HG02610 (cell line): ENCODE data around the gene TAX1BP1.
"Not testable (repeated sequence)": the region's sequence is repeated elsewhere in the genome, so short reads cannot be mapped to it uniquely, and the experiment has no call there.

Source experiments
- ATAC-seq: cut with Tn5 transposase; IDR thresholded peaks from one replicate; pipeline ENCODE4 v1.9.1; 2021; ENCODE audit warnings: mild to moderate bottlenecking, moderate library complexity; ENCODE audit not compliant: unreplicated experiment

Gene TAX1BP1

DNA sequence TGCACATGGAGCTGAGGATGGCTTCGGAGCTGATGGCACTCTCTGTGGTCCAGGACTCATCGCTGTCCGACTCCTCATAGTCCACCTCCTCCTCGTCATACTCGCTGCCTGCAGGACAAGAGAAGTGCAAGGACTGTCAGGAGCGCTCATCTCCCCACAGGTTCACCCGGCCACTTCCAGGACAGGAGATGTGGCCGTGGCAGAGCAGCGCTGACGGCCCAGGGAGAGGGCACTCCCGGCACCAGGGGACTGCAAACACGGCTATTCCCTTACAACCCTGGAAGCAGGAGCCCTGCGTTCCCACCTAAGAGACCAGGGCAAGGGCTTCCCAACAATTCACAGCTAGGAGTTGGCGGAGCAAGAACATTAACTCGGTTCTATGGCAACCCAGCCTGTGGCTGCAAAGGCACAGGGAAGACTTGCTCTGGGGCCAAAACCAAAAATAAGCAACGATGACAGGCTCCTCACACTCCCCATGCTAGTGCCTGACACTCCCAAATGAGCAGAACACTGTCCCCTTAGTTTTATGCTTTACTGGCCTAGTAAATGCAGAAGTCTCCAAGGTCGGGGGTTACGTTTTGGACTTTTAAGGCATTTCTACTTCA lies 100.9 kb downstream of the TAX1BP1 start:
- ATAC-seq, result no peak

GRCh38 chr7:27842094-27842692 lies 102.2 kb downstream of the TAX1BP1 start:
- ATAC-seq, result no peak

DNA sequence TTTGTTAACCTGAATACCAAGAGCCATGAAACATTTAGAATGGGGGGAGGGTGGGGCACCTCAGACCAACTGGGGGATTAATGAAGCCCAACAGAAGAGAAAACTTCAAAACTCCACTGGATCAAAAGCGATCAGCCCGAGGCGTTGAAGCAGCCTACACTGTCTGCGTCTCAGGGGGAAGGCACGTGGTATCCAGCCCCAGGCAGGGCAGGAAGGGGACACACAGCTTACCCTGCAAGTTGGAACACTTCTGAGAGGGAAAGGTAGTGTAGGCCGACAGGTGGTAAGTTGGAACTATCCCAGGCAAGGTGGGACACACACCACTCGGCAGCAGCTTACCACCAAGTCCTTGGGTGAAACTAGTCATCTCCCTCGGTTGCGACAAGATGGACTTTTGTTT lies 102.9 kb downstream of the TAX1BP1 start:
- ATAC-seq, result no peak

DNA sequence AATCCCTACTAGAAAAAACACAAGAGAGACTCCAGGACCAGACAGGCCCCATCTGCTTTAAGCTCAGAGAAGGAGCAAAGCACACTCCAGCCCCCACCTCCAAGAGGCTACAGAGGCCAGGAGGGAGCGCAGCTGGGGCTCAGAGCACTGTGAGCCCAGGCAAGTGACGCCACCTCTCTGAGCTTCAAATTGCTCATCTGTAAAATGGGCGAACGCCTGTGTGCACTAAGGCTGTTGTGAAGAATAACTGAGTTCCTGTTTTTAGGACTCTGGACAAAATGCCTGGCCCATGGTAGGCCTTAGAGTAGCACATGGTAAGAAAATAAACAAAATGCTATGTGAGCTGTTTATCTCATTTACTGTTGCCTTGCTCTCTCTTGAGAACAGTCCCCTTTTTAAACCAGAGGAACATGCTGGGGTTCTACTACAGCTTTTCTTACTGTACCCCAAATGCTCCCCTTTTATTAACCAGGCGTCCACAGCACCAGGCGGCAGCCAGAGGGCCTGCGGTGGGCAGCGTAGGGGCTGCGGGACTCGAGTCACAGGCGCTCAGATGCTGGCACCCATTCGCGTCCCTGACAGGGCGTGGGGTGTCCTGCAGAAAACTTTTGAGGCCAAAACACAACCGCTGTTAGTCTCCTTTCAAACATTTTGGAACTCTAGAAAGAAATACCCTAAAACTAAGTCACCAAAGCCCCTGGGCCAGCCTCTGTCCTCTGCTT lies 103.8 kb downstream of the TAX1BP1 start:
- no peak for ATAC-seq

GRCh38 chr7:27846388-27846787 lies 106.4 kb downstream of the TAX1BP1 start:
- ATAC-seq, result no peak

GRCh38 chr7:27850531-27850930 lies 110.6 kb downstream of the TAX1BP1 start:
- no peak for ATAC-seq

- ATAC-seq, result not testable (repeated sequence)
These were observed 116.9 kb downstream of the TAX1BP1 start for GRCh38 chr7:27856703-27857485.

- no peak for ATAC-seq
These were observed 120.8 kb downstream of the TAX1BP1 start for GRCh38 chr7:27860800-27861199.

DNA sequence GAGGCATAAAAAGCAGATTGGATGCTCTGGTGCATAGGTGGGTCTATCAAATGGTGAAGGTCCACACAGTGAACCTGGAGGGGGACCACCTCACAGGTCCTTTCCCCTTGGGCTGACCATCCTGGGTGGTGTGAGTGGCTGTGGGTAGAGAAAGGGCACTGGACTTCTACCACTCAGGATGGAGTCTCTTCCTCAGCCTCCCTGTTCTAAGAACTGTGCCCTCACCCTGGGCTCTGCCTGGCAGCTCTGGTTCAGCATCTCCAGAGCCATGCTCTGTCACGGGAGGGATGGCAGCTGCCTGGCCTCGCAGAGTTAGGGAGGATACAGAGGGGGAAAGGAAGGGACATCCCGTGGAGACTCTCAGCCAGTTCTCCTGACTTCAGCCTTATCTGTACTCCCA lies 121.8 kb downstream of the TAX1BP1 start:
- ATAC-seq, result no peak

DNA sequence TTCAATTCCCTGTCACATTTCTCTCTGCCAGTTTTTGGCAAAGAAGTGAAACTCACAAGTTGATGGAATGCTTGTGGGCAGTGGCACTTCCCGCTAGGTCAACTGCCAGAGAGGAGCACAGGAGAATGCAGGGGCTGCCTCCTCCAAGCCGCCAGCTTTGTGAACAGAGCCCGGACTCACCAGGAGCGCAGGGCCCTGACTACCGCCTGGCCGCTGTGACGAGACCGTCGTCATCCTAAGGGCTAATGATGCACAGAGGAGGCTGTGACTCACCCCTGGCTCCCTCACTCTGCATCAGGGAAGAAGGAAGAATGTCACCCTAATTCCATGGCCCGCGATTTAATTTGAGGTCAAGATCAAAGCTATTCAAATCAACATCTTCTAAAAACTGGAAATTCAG lies 123.9 kb downstream of the TAX1BP1 start:
- ATAC-seq, result no peak

- no peak for ATAC-seq
These were observed 126.3 kb downstream of the TAX1BP1 start for GRCh38 chr7:27866256-27866655.

DNA sequence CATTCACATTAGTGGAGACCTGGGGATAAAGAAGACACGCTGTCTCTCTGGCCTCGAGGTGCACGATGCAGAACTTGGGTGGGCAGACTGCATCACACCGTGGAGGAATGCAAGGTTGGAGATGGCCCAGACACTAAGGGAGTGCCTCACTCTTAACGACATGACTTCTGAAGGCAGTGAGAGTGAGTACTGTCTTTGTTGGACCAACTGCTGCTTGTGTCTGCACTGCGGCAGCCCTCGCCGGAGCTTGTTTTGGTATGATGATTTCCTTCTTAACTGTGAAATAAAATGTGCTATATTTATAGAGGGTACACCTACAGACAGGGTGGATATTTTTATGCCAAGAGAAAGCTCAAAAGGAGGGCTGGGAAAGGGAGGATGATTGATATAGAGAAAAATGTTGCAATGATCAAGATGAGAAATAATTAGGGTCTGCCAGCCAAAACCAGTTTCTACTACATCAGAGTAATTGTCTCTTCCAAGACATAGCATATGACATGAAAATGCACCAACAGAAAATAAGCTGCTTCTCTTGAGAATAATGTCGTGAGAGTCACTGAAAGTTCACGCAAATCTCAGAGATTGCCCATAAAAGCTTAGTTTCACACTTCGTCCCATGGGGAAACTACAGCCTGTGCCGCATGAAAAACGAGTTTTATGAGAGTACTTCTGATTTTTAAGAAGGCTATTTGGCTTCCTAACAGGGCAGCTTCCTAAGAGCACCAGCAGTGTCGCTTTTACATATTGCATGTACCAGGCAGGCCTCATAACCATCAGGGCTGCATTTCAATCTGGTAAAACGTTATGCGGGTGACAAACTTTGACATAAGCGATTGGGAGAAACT lies 127.1 kb downstream of the TAX1BP1 start:
- no peak for ATAC-seq

DNA sequence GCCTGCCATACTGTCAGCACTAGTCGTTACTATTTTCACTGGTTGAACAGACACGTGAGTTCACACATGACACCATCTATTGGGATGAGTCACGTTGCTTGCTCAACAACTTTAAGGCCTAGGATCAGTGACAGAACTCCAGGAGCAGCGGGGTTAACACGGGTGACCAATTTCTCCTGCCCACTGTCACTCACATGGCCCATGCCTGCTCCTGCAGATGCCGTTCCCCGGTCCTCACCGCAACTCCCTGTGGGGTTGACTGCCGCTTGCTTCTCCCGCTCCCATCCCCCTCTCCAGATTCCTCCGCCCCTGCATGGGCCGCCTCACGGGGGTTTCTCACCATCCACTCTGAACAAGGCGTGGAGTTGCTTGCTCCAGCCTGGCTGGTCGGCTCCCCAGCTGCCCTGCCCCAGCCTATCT lies 128.2 kb downstream of the TAX1BP1 start:
- ATAC-seq, result no peak

DNA sequence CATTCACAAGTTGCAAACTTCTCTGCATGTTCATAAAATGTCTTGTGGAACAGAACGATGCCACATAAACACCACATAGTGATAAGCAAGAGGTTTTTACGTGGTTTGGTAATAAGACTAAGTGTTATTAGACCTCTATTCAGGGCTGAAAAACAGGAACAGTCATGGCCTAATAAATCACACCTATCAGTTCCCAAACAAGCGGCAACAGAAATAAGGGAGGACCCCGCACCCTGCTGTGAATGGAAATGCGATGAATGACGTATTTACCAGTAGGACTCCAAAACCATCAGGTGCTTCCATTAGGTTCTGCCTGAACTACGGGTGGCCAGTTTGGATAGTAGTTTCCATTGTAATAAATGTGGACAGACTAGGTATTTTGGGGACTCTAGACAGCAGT lies 129.1 kb downstream of the TAX1BP1 start:
- no peak for ATAC-seq

GRCh38 chr7:27870595-27870994 lies 130.6 kb downstream of the TAX1BP1 start:
- ATAC-seq, result no peak

GRCh38 chr7:27871086-27871485 lies 131.1 kb downstream of the TAX1BP1 start:
- no peak for ATAC-seq

- ATAC-seq, result no peak
These were observed 131.9 kb downstream of the TAX1BP1 start for GRCh38 chr7:27871866-27872265.

DNA sequence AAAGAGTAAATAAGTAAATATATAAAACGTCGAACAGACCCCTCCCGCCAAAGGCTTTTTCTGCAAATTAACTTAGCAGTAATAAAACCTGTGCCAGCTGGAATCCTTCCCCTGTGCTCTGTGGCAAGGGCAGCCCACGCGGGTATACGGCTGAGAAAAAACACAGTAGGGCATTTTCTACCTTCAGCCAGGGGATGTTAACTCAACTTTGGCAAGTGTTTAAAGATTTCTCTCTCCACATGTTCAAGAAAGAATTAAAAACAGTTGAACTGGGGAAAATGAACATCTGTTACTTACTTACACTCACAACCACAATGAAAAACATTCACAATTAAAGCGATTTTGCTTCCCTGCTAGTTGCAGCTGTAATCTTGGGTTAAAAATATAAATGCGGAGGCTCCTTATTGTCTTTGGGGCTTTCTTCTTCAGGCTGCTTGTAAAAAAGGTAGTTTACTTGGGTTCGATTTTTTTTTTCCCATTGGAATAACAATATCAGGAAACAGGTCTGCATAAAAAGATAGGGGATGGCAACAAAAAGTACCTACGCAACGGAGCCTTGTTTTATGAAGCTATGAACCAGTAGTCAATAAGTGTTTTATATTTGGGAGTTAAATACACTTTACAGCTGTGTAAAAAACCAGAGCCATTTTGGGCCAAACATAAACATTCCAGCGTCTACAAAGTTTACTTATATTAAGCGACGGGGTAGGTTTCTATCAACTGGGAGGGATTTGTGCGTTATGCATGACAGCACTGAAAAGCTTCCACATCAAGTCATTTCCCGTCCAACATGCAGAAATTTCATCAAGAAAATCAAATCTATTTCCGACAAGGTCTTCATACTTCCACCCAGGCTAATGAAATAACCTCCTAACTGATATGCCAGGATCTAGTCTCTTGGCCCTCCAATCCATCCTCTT lies 132.7 kb downstream of the TAX1BP1 start:
- ATAC-seq, result no peak
